HepG2 (cell line): ENCODE measurements around the gene UBAP1L. TPM values are rescaled to one million over a fixed set of nuclear protein-coding genes. Genes with fewer than 3 reads are reported as not detected.

Source experiments
- ATF5 ChIP-seq: sonication (generic); formaldehyde crosslinking; IDR thresholded peaks from 2 replicates; pipeline ENCODE4 v1.4.0; 2020; ENCODE audit warnings: mild to moderate bottlenecking, low read depth, missing genetic modification reagents
- EHMT2 ChIP-seq: fragments of 200-600 bp; sonication (generic); IDR thresholded peaks from 2 replicates; pipeline ENCODE4 v1.7.0; 2017; ENCODE audit warnings: antibody characterized with exemption, low read depth, low read length, borderline replicate concordance
- FUBP1 ChIP-seq: sonication (generic); formaldehyde crosslinking; IDR thresholded peaks from 2 replicates; pipeline ENCODE4 v1.5.1; 2020; ENCODE audit warnings: missing genetic modification reagents, mild to moderate bottlenecking, borderline replicate concordance
- GATAD2A ChIP-seq: IDR thresholded peaks from 2 replicates; pipeline ENCODE4 v1.6.1; 2016
- HMG20A ChIP-seq: IDR thresholded peaks from 2 replicates; pipeline ENCODE4 v1.6.1; 2016; ENCODE audit warnings: borderline replicate concordance
- HMGXB4 ChIP-seq, 2 experiments: sonication (generic) in 1 of 2; formaldehyde crosslinking in 1 of 2; IDR thresholded peaks; 2 replicates each; pipeline versions ENCODE4 v1.4.0 to v1.6.1; 2018 to 2020; ENCODE audit warnings: missing genetic modification reagents in 2 of 2, borderline replicate concordance in 1 of 2, low read depth in 1 of 2, mild to moderate bottlenecking in 1 of 2, missing biosample characterization in 1 of 2
- HNF1B ChIP-seq: sonication (generic); formaldehyde crosslinking; IDR thresholded peaks from 2 replicates; pipeline ENCODE4 v1.5.1; 2020; ENCODE audit warnings: mild to moderate bottlenecking, moderate library complexity, missing genetic modification reagents
- HOXA3 ChIP-seq: sonication (generic); formaldehyde crosslinking; IDR thresholded peaks from 2 replicates; pipeline ENCODE4 v1.5.0; 2020; ENCODE audit warnings: missing genetic modification reagents
- JARID2 ChIP-seq: sonication (generic); formaldehyde crosslinking; IDR thresholded peaks from 2 replicates; pipeline ENCODE4 v1.8.1; 2023; ENCODE audit warnings: missing genetic modification reagents, inconsistent platforms; ENCODE audit not compliant: insufficient replicate concordance
- MTA1 ChIP-seq: sonication (generic); formaldehyde crosslinking; IDR thresholded peaks from 2 replicates; pipeline ENCODE4 v1.4.0; 2020; ENCODE audit warnings: missing genetic modification reagents, mild to moderate bottlenecking, borderline replicate concordance
- MXD3 ChIP-seq: IDR thresholded peaks from 2 replicates; pipeline ENCODE4 v1.6.1; 2016; ENCODE audit warnings: mild to moderate bottlenecking, missing biosample characterization, missing genetic modification reagents
- RXRB ChIP-seq: IDR thresholded peaks from 2 replicates; pipeline ENCODE4 v1.6.1; 2016; ENCODE audit warnings: borderline replicate concordance, missing genetic modification reagents, missing compliant biosample characterization
- SIX1 ChIP-seq: sonication (generic); formaldehyde crosslinking; IDR thresholded peaks from 2 replicates; pipeline ENCODE4 v1.4.0; 2020; ENCODE audit warnings: missing genetic modification reagents, borderline replicate concordance
- TBX2 ChIP-seq: sonication (generic); formaldehyde crosslinking; IDR thresholded peaks from 2 replicates; pipeline ENCODE4 v1.5.0; 2020; ENCODE audit warnings: missing genetic modification reagents, mild to moderate bottlenecking, borderline replicate concordance
- TMF1 ChIP-seq: sonication (generic); formaldehyde crosslinking; IDR thresholded peaks from 2 replicates; pipeline ENCODE4 v1.8.1; 2022; ENCODE audit warnings: low read depth, missing genetic modification reagents
- ZBTB38 ChIP-seq: sonication (generic); formaldehyde crosslinking; IDR thresholded peaks from 2 replicates; pipeline ENCODE4 v1.5.1; 2020; ENCODE audit warnings: mild to moderate bottlenecking, missing genetic modification reagents
- ZNF619 ChIP-seq: sonication (generic); formaldehyde crosslinking; IDR thresholded peaks from 2 replicates; pipeline ENCODE4 v1.4.0; 2020; ENCODE audit warnings: mild to moderate bottlenecking, missing genetic modification reagents
- ZNF766 ChIP-seq: sonication (generic); formaldehyde crosslinking; IDR thresholded peaks from 2 replicates; pipeline ENCODE4 v1.5.0; 2020; ENCODE audit warnings: missing genetic modification reagents, borderline replicate concordance
- ZUFSP ChIP-seq: sonication (generic); formaldehyde crosslinking; IDR thresholded peaks from 2 replicates; pipeline ENCODE4 v1.9.0; 2021; ENCODE audit warnings: missing genetic modification reagents, mild to moderate bottlenecking, borderline replicate concordance
- polyA plus RNA-seq, 8 experiments: library from polyadenylated mRNA; depleted of rRNA in 3 of 8; stranded (reverse) in 7 of 8; unstranded in 1 of 8; fragments of >200 nt; fragmentation: Illumina TruSeq in 4 of 8; extraction: Trizol in 4 of 8; gene quantifications; 2 replicates each; pipeline versions ENCODE4 v1.2.1 to v1.2.3, GENCODE V29; 2011 to 2016; ENCODE audit warnings: low read depth in 4 of 8, missing spikeins in 1 of 8, mixed read lengths in 1 of 8; ENCODE audit not compliant: insufficient read depth in 1 of 8
- total RNA-seq, 5 experiments: library from RNA; depleted of rRNA; stranded (reverse); fragments of >200 nt; fragmentation: Illumina TruSeq; extraction: Trizol; gene quantifications; 2 replicates each; pipeline ENCODE4 v1.2.3, GENCODE V29; 2016; ENCODE audit warnings: low read depth in 1 of 5

Gene UBAP1L
- total and polyA plus RNA-seq, 2 of the 13 experiments (the other 11 are each of a cell fraction or from before 2014, with no cell fraction given), result 0.86 to 1.4 TPM

GRCh38 chr15:65054333-65055200 is 60.4 kb downstream of the UBAP1L start (continued):
- peak; percentile 66 for TF ChIP-seq HNF1B (CRISPR knock-in tag)
- no peak for TF ChIP-seq FUBP1 (CRISPR knock-in tag)
- TF ChIP-seq ATF5 (CRISPR knock-in tag), result no peak
- TF ChIP-seq ZUFSP (CRISPR knock-in tag), result no peak
- TF ChIP-seq SIX1 (CRISPR knock-in tag), result no peak
- 0 out of 2 replicates have a peak, but pooled peaks have one; percentile 32 for TF ChIP-seq ZNF766 (CRISPR knock-in tag)
- TF ChIP-seq RXRB, result peak; percentile 49; the same call in 1 of the 2 replicates
- no peak for TF ChIP-seq EHMT2
- TF ChIP-seq HOXA3 (CRISPR knock-in tag), result peak; percentile 33; the same call in 1 of the 2 replicates
- TF ChIP-seq TMF1 (CRISPR knock-in tag), result no peak
- TF ChIP-seq ZBTB38 (CRISPR knock-in tag), result 0 out of 2 replicates have a peak, but pooled peaks have one; percentile 21
- TF ChIP-seq MXD3, result 0 out of 2 replicates have a peak, but pooled peaks have one; percentile 54
- peak; percentile 49 to 69; a peak in 3 of 4 replicates for TF ChIP-seq HMGXB4 (CRISPR knock-in tag; IDR thresholded peaks at IDR 0.05; ENCODE audit: borderline replicate concordance in 1 of 2, low read depth in 1 of 2)
- TF ChIP-seq TBX2 (CRISPR knock-in tag), result 0 out of 2 replicates have a peak, but pooled peaks have one; percentile 16
- no peak for TF ChIP-seq MTA1 (CRISPR knock-in tag)
- 0 out of 2 replicates have a peak, but pooled peaks have one; percentile 29 for TF ChIP-seq ZNF619
- no peak for TF ChIP-seq JARID2 (CRISPR knock-in tag)
- TF ChIP-seq GATAD2A (CRISPR knock-in tag), result peak; percentile 44; the same call in 1 of the 2 replicates
- TF ChIP-seq HMG20A (CRISPR knock-in tag), result peak; percentile 36; the same call in 1 of the 2 replicates
